Gastrocnemius medialis (tissue), 4 donors: ENCODE measurements around the gene ITGB2. TPM values are rescaled to one million over a fixed set of nuclear protein-coding genes. Genes with fewer than 3 reads are reported as not detected.

Source experiments
- ATAC-seq, 2 donors: fragments of 150-250 bp; one replicate each; pipeline ENCODE4 v1.9.1; 2016
- DNase-seq, 2 donors: peaks; one replicate each; pipeline ENCODE4 v3.0.0-alpha.2; 2019
- H3K27ac ChIP-seq, 4 donors: fragments of 200-600 bp; sonication (generic); 1 replicate in 1 of 4; 2 replicates in 3 of 4; pipeline ENCODE4 v1.5.1; 2016 to 2018; ENCODE audit warnings: mild to moderate bottlenecking in 2 of 4, moderate library complexity in 1 of 4
- H3K27me3 ChIP-seq, 3 donors: fragments of 200-600 bp; sonication (generic) in 2 of 3; 1 replicate in 1 of 3; 2 replicates in 2 of 3; pipeline versions ENCODE4 v1.5.1 to v1.6.0; 2016 to 2019; ENCODE audit warnings: mild to moderate bottlenecking in 1 of 3, moderate library complexity in 1 of 3
- H3K36me3 ChIP-seq, 2 donors: fragments of 200-600 bp; sonication (generic) in 1 of 2; one replicate each; pipeline ENCODE4 v1.5.1; 2017 to 2018
- H3K4me1 ChIP-seq, 2 donors: fragments of 200-600 bp; sonication (generic) in 1 of 2; one replicate each; pipeline ENCODE4 v1.5.1; 2016 to 2017; ENCODE audit warnings: mild to moderate bottlenecking in 2 of 2
- H3K4me3 ChIP-seq, 4 donors: fragments of 200-600 bp; sonication (generic) in 3 of 4; 1 replicate in 1 of 4; 2 replicates in 3 of 4; pipeline ENCODE4 v1.5.1; 2016 to 2019; ENCODE audit warnings: mild to moderate bottlenecking in 2 of 4
- H3K9me3 ChIP-seq, 3 donors: fragments of 200-600 bp; sonication (generic) in 2 of 3; 1 replicate in 1 of 3; 2 replicates in 2 of 3; pipeline ENCODE4 v1.5.1; 2016 to 2019
- POLR2A ChIP-seq, 2 donors: fragments of 450-650 bp; IDR thresholded peaks; one replicate each; pipeline ENCODE4 v1.6.1; 2017; ENCODE audit warnings: antibody characterized with exemption in 2 of 2, mild to moderate bottlenecking in 2 of 2, moderate library complexity in 2 of 2
- in situ Hi-C, 4 donors: fragments of 200-750 bp; cut with MboI; loops; one replicate each; pipeline versions ENCODE4 v1.15.0 to v1.8.0; 2017; ENCODE audit warnings: low sequenced_read_pairs in 4 of 4
- intact Hi-C: fragments of 100-400 bp; cut with DNase I; formaldehyde crosslinking; loops from one replicate; pipeline ENCODE4 v1.15.1; 2023; ENCODE audit warnings: low total_unique reads
- total RNA-seq, 4 donors: library from RNA; depleted of rRNA; stranded (reverse); fragments of >200 nt; gene quantifications; one replicate each; pipeline versions ENCODE4 v1.1.0 to v1.2.3, GENCODE V29; 2016
- TF ChIP-seq, protein P1 (sequence below), 5 experiments: fragments of 450-650 bp in 3 of 5; fragments of 200-600 bp in 2 of 5; sonication (generic) in 2 of 5; IDR thresholded peaks in 4 of 5; conservative IDR thresholded peaks in 1 of 5; 1 replicate in 4 of 5; 2 replicates in 1 of 5; pipeline ENCODE4 v1.5.1; 2016 to 2019; ENCODE audit warnings: antibody characterized with exemption in 5 of 5, mild to moderate bottlenecking in 3 of 5, moderate library complexity in 3 of 5

The ITGB2 gene
- total RNA-seq, 4 donors from 2014 or later: 10.9 to 41.7 (median 27.4) TPM

DNA sequence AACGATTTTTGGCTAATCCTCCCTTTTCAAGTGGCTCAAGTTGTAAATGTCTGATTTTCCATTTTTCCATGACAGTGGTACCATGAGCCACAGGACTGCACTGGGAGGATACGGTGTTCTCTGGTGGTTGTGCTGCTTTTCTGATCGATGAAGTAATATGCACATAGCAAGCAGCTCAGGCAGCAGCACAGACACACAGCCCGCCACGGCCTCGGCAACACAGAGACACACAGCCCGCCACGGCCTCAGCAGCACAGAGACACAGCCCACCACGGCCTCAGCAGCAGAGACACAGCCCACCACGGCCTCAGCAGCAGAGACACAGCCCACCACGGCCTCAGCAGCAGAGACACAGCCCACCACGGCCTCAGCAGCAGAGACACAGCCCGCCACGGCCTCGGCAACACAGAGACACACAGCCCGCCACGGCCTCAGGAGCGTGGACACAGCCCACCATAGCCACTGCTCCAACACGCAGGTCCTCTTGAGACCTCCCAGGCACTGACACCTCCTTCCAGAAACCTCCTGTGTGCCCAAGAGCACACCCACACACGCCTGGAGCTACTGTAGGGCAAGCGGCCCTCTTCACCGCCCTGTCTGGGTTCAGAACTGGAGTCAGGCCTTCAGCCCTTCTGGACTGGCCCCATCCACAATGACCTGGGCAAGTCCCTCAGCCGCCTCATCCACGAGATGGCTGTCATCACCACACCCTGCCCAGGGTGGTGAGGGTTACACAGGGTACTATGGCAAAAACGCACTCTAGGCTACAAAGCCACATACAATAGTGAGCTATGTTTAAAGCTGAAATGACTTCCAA is 57.6 kb downstream of the ITGB2 start:
- no peaks in the 10 kb centered on the region for H3K27me3 ChIP-seq
- ATAC-seq: no peak
- no peaks in the 10 kb centered on the region for H3K9me3 ChIP-seq
- intact Hi-C loops (no loop called here), in situ Hi-C loops (no loop called here)
- H3K27ac ChIP-seq: no peak overlapping the region
- no peak for TF ChIP-seq POLR2A (IDR thresholded peaks at IDR 0.05)
- TF ChIP-seq, protein P1, sequence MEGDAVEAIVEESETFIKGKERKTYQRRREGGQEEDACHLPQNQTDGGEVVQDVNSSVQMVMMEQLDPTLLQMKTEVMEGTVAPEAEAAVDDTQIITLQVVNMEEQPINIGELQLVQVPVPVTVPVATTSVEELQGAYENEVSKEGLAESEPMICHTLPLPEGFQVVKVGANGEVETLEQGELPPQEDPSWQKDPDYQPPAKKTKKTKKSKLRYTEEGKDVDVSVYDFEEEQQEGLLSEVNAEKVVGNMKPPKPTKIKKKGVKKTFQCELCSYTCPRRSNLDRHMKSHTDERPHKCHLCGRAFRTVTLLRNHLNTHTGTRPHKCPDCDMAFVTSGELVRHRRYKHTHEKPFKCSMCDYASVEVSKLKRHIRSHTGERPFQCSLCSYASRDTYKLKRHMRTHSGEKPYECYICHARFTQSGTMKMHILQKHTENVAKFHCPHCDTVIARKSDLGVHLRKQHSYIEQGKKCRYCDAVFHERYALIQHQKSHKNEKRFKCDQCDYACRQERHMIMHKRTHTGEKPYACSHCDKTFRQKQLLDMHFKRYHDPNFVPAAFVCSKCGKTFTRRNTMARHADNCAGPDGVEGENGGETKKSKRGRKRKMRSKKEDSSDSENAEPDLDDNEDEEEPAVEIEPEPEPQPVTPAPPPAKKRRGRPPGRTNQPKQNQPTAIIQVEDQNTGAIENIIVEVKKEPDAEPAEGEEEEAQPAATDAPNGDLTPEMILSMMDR (IDR thresholded peaks at IDR 0.05 in 4 of 5, conservative IDR thresholded peaks at IDR 0.05 in 1 of 5): no peak
- no peak for DNase-seq
- no peak overlapping the region for H3K4me3 ChIP-seq
- peaks cover 0 to 46% of the 10 kb centered on the region in 2 donors for H3K36me3 ChIP-seq
- peaks cover 28% of the 10 kb centered on the region in 2 donors for H3K4me1 ChIP-seq

DNA sequence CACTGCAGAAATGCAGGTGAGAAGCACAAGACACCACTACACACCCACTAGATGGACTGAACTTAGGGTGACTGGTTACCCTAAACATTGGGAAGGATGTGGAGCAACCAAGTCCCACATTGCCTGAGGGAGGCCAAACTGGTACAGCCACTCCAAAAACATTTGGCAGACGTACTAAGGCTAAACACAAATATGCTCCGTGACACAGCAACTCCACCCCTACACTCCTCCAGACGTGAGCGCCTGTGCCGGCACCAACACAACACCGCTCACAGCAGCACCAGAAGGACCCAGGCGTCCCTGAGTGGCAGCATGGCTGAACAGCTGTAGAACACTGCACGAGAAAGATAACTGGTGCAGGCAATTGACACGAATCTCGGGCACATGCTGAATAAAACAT is 61.9 kb downstream of the ITGB2 start:
- no peak overlapping the region for H3K4me3 ChIP-seq
- H3K9me3 ChIP-seq: no peaks in the 10 kb centered on the region
- peaks cover 0 to 45% of the 10 kb centered on the region in 2 donors for H3K36me3 ChIP-seq
- in situ Hi-C loops (no loop called here), intact Hi-C loops (loop anchor here (5.0 kb wide), 2 partner anchors 41 to 194 kb away; partner anchors contain the start of gene SUMO3)
- peak overlapping the region; percentile 63 to 89 (median 88) for H3K27ac ChIP-seq
- ATAC-seq (no peak), DNase-seq (no peak)
- H3K27me3 ChIP-seq: no peaks in the 10 kb centered on the region
- TF ChIP-seq, protein P1 (IDR thresholded peaks at IDR 0.05 in 4 of 5, conservative IDR thresholded peaks at IDR 0.05 in 1 of 5): no peak
- no peak for TF ChIP-seq POLR2A (IDR thresholded peaks at IDR 0.05)
- peaks cover 22 to 35% of the 10 kb centered on the region in 2 donors for H3K4me1 ChIP-seq

DNA sequence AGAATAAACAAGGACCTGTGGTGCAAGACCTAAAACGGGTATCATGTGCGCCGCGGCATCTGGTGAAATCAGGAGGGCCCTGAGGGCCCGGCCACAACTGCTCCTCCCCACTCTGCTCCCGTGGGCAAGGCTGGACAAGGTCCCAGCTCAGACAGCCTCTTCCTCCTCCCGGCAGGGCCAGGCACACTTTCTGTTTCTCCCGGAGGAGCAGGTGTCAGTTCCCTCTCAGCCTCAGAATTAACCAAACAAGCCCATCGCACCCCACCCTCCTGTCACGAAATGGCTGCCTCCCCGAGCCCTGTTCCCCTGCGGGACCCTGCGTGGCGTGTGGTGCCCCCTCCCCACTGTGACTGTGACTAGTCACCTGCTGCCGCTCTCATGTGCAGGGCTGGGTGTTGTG is 62.4 kb downstream of the ITGB2 start:
- peaks cover 0 to 41% of the 10 kb centered on the region in 2 donors for H3K36me3 ChIP-seq
- H3K4me1 ChIP-seq: peaks cover 27 to 40% of the 10 kb centered on the region in 2 donors
- H3K9me3 ChIP-seq: no peaks in the 10 kb centered on the region
- H3K4me3 ChIP-seq: no peak overlapping the region
- peak overlapping the region; percentile 63 to 89 (median 88) for H3K27ac ChIP-seq
- ATAC-seq: peak in 1 of 2 donors; percentile 6
- intact Hi-C loops: loop anchor here (5.0 kb wide), 2 partner anchors 41 to 194 kb away; partner anchors contain the start of gene SUMO3
- TF ChIP-seq POLR2A (IDR thresholded peaks at IDR 0.05): peak; percentile 49
- TF ChIP-seq, protein P1 (IDR thresholded peaks at IDR 0.05 in 4 of 5, conservative IDR thresholded peaks at IDR 0.05 in 1 of 5): no peak
- DNase-seq: peak in 1 of 2 donors; percentile 72
- H3K27me3 ChIP-seq: no peaks in the 10 kb centered on the region
- in situ Hi-C loops: no loop called here

DNA sequence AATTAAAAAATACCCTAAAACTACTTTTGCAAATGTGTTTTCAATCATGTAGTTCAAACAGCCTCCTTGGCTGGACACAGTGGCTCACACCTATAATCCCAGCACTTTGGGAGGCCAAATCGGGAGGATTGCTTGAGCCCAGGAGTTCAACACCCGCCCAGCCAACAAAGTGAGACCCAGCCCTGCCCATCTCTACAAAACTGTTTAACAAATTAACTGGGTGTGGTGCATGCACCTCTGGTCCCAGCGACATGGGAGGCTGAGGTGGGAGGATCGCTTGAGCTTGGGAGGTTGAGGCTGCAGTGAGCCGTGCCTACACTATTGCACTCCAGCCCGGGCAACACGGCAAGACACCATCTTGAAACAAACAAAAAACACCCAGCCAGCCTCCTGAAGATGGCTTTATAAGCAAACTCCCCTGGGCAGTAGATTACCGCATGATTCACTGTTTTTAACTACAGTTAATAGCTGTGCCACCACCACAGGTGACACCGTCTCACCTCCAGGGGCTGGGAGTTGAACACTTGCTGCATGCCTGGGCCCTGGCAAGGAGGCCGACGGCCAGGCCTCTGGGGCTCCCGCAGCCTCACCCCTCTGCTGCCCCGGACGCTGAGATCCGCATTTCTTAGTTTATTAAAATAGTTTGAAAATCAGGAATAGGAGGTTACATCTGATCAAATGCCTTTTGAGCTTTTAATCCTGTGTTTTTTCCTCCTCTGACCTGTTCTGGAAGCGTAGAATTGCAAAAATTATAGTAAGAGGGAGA is 63.4 kb downstream of the ITGB2 start:
- Histone ChIP-seq H3K4me3 (no peak overlapping the region), H3K27me3 (no peaks in the 10 kb centered on the region), H3K4me1 (peaks cover 27 to 43% of the 10 kb centered on the region in 2 donors), H3K36me3 (peaks cover 0 to 39% of the 10 kb centered on the region in 2 donors), H3K9me3 (no peaks in the 10 kb centered on the region), H3K27ac (peak overlapping the region; percentile 87 to 89 (median 88))
- DNase-seq (no peak), ATAC-seq (no peak)
- intact Hi-C loops (loop anchor here (5.0 kb wide), 2 partner anchors 40 to 195 kb away; partner anchors contain the start of gene SUMO3), in situ Hi-C loops (no loop called here)
- TF ChIP-seq, protein P1 (IDR thresholded peaks at IDR 0.05 in 4 of 5, conservative IDR thresholded peaks at IDR 0.05 in 1 of 5): no peak
- TF ChIP-seq POLR2A (IDR thresholded peaks at IDR 0.05): no peak
